ENCODE results near the gene CRTAP.

- TF ChIP-seq CTCF (conservative IDR thresholded peaks at IDR 0.05) (no peak), ZFX (IDR thresholded peaks at IDR 0.05) (no peak)
These were observed 73.5 kb downstream of the CRTAP start for GRCh38 chr3:33187368-33187634.

Measured in C4-2B (cell line).